OCI-LY3 (cell line): Measurements from ENCODE around the gene POFUT2.

Experiments
- H2AFZ ChIP-seq: fragments of 200-600, 300-600 bp; shearing (Covaris generic); 2 replicates; pipeline ENCODE4 v1.6.0; 2014; ENCODE audit warnings: antibody characterized with exemption, low read depth, low read length
- H3K27ac ChIP-seq: fragments of 200-600, 300-600 bp; sonication (generic); 2 replicates; pipeline ENCODE4 v1.5.1; 2014; ENCODE audit warnings: mild to moderate bottlenecking, low read length, moderate library complexity, mixed read lengths
- H3K27me3 ChIP-seq: fragments of 200-600, 300-600 bp; sonication (generic); 2 replicates; pipeline ENCODE4 v1.6.1; 2014; ENCODE audit warnings: low read depth, low read length, mixed read lengths
- H3K36me3 ChIP-seq: fragments of 200-600, 300-600 bp; sonication (generic); replicated peaks from 2 replicates; pipeline ENCODE3; 2014; ENCODE audit warnings: low read depth, low read length, mixed read lengths
- H3K4me1 ChIP-seq: fragments of 300-600, 200-600 bp; sonication (generic); 2 replicates; pipeline ENCODE4 v1.6.1; 2014; ENCODE audit warnings: low read length, mixed read lengths
- H3K4me2 ChIP-seq: fragments of 200-600, 300-600 bp; sonication (generic); 2 replicates; pipeline ENCODE4 v1.6.1; 2014; ENCODE audit warnings: low read length, mixed read lengths
- H3K4me3 ChIP-seq: fragments of 300-600, 200-600 bp; sonication (generic); 2 replicates; pipeline ENCODE4 v1.5.1; 2014; ENCODE audit warnings: antibody characterized with exemption, mild to moderate bottlenecking, low read length, moderate library complexity
- H3K79me2 ChIP-seq: fragments of 300-600, 200-600 bp; shearing (Covaris generic); 2 replicates; pipeline ENCODE4 v1.6.1; 2014; ENCODE audit warnings: mild to moderate bottlenecking, low read length, mixed read lengths
- H3K9ac ChIP-seq: fragments of 300-600, 200-600 bp; shearing (Covaris generic); 2 replicates; pipeline ENCODE4 v1.6.0; 2014; ENCODE audit warnings: mild to moderate bottlenecking, low read length, moderate library complexity
- H3K9me3 ChIP-seq: fragments of 200-600, 300-600 bp; shearing (Covaris generic); 2 replicates; pipeline ENCODE4 v1.6.1; 2014; ENCODE audit warnings: low read length, mixed read lengths; ENCODE audit not compliant: insufficient read depth
- H4K20me1 ChIP-seq: fragments of 200-600, 300-600 bp; sonication (generic); 2 replicates; pipeline ENCODE4 v1.6.1; 2016; ENCODE audit warnings: low read length, mixed read lengths; ENCODE audit not compliant: insufficient read depth
- EZH2phosphoT487 ChIP-seq: fragments of 200-600 bp; shearing (Covaris generic); IDR thresholded peaks from 2 replicates; pipeline ENCODE4 v1.6.1; 2018; ENCODE audit warnings: antibody characterized with exemption, mixed run types, low read depth
- TF ChIP-seq, protein P1 (sequence below): fragments of 200-600, 300-600 bp; sonication (generic); IDR thresholded peaks from 2 replicates; pipeline ENCODE4 v1.5.1; 2014; ENCODE audit warnings: antibody characterized with exemption, low read length, low read depth

The POFUT2 gene

DNA sequence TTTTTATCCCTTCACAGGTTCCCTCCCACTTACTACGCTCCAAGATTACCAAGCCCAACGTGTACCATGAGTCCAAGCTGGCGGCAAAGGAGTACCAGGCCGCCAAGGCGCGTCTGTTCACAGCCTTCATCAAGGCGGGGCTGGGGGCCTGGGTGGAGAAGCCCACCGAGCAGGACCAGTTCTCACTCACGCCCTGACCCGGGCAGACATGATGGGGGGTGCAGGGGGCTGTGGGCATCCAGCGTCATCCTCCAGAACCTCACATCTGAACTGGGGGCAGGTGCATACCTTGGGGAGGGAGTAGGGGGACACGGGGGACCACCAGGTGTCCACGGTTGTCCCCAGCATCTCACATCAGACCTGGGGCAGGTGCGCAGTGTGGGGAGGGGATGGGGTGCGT lies 65.7 kb downstream of the POFUT2 start:
- no peaks in the 10 kb centered on the region for H3K36me3 ChIP-seq
- no peak overlapping the region for H2AFZ ChIP-seq
- no peak overlapping the region for H3K4me2 ChIP-seq
- H3K27ac ChIP-seq: no peak overlapping the region
- H3K9me3 ChIP-seq: peaks cover 4% of the 10 kb centered on the region; the same call in 1 of the 2 replicates
- H3K4me3 ChIP-seq: no peak overlapping the region
- H4K20me1 ChIP-seq: no peaks in the 10 kb centered on the region
- no peak for TF ChIP-seq EZH2phosphoT487
- TF ChIP-seq, protein P1, sequence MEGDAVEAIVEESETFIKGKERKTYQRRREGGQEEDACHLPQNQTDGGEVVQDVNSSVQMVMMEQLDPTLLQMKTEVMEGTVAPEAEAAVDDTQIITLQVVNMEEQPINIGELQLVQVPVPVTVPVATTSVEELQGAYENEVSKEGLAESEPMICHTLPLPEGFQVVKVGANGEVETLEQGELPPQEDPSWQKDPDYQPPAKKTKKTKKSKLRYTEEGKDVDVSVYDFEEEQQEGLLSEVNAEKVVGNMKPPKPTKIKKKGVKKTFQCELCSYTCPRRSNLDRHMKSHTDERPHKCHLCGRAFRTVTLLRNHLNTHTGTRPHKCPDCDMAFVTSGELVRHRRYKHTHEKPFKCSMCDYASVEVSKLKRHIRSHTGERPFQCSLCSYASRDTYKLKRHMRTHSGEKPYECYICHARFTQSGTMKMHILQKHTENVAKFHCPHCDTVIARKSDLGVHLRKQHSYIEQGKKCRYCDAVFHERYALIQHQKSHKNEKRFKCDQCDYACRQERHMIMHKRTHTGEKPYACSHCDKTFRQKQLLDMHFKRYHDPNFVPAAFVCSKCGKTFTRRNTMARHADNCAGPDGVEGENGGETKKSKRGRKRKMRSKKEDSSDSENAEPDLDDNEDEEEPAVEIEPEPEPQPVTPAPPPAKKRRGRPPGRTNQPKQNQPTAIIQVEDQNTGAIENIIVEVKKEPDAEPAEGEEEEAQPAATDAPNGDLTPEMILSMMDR: no peak
- no peaks in the 10 kb centered on the region for H3K27me3 ChIP-seq
- H3K4me1 ChIP-seq: peaks cover 5% of the 10 kb centered on the region; the same call in 1 of the 2 replicates
- H3K79me2 ChIP-seq: no peaks in the 10 kb centered on the region
- no peak overlapping the region for H3K9ac ChIP-seq

DNA sequence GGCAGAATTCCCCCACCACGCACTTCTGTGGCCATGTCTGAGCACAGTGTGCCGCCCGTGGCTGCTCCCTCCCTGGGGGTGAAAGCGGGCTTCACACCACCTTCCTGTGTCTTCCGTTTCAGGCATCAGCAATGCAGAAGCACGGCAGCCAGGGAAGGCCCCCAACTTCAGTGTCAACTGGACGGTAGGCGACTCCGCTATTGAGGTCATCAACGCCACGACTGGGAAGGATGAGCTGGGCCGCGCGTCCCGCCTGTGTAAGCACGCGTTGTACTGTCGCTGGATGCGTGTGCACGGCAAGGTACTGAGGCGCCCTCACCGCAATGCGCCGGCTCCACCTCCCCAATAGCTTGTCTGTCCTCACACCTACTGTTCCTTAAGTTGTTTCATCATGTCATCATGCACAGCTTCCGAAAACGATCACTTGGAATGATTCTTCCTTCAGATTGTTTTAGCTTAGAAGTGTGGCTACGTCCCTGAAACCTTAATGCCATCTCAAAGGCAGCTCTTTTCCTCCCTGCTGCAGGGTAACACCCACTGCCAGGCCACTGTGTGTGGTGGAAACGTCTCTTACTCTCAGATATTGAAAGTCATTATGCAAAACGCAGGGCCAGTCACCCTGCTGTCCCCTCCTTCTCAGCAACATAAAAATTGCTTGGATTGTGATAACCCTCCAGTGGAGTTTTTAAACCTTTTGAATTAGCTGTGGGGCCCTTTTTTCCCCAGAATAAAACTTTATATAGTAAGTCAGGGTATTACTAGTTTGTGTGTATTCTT lies 66.8 kb downstream of the POFUT2 start:
- H3K9me3 ChIP-seq: peaks cover 4% of the 10 kb centered on the region; the same call in 1 of the 2 replicates
- H3K4me2 ChIP-seq: no peak overlapping the region
- H3K36me3 ChIP-seq: no peaks in the 10 kb centered on the region
- H3K79me2 ChIP-seq: no peaks in the 10 kb centered on the region
- no peak overlapping the region for H2AFZ ChIP-seq
- no peaks in the 10 kb centered on the region for H3K4me1 ChIP-seq
- TF ChIP-seq, protein P1: no peak
- no peak for TF ChIP-seq EZH2phosphoT487
- H4K20me1 ChIP-seq: no peaks in the 10 kb centered on the region
- H3K4me3 ChIP-seq: no peak overlapping the region
- no peaks in the 10 kb centered on the region for H3K27me3 ChIP-seq
- H3K9ac ChIP-seq: no peak overlapping the region
- H3K27ac ChIP-seq: no peak overlapping the region

DNA sequence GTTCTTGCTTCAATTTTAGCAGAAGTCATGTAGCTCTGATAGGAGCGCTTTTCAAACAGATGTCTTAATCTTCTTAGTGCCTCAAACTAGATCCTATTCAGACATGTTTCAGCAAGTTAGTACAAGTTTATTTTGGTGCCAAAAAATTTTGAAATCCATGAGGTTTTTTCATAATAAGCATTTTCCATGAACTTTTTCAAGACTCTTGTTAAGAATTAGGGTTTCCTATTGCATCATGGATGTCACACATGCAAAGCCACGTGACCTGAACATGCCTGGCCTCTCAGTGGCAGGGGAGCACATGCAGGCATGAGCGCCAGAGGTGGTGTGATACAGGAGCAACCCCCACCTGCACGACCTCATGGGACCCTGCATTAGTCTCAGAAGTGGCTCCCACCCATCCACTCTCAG lies 67.6 kb downstream of the POFUT2 start:
- H4K20me1 ChIP-seq: no peaks in the 10 kb centered on the region
- no peaks in the 10 kb centered on the region for H3K27me3 ChIP-seq
- no peak overlapping the region for H3K4me2 ChIP-seq
- no peak overlapping the region for H3K9ac ChIP-seq
- H2AFZ ChIP-seq: no peak overlapping the region
- no peaks in the 10 kb centered on the region for H3K4me1 ChIP-seq
- H3K9me3 ChIP-seq: peaks cover 4% of the 10 kb centered on the region; the same call in 1 of the 2 replicates
- no peaks in the 10 kb centered on the region for H3K36me3 ChIP-seq
- TF ChIP-seq EZH2phosphoT487: no peak
- TF ChIP-seq, protein P1: no peak
- no peak overlapping the region for H3K27ac ChIP-seq
- no peak overlapping the region for H3K4me3 ChIP-seq
- no peaks in the 10 kb centered on the region for H3K79me2 ChIP-seq

DNA sequence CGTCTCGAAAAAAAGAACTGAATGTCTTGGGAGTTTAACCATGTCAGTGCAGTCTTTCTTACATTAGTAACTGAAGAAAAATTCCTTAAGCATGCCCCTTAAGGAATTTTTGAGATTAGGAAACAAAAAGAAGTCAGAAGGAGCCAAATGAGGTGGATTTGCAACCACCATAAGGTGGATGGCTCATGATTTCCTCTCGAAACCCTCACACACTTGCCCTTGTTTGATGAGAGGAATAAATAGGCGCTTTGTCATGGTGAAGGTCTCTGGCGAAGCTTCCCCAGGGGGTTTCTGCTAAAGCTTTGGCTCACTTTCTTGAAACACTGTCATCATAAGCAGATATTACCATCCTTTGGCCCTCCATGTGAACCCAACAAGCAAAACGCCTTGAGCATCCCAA lies 68.2 kb downstream of the POFUT2 start:
- Histone ChIP-seq H3K4me1 (no peaks in the 10 kb centered on the region), H3K9me3 (peaks cover 4% of the 10 kb centered on the region; the same call in 1 of the 2 replicates), H3K27ac (no peak overlapping the region), H4K20me1 (no peaks in the 10 kb centered on the region), H3K79me2 (no peaks in the 10 kb centered on the region), H3K36me3 (no peaks in the 10 kb centered on the region), H3K4me2 (no peak overlapping the region), H2AFZ (no peak overlapping the region), H3K27me3 (no peaks in the 10 kb centered on the region), H3K4me3 (no peak overlapping the region), H3K9ac (no peak overlapping the region)
- TF ChIP-seq EZH2phosphoT487: no peak
- TF ChIP-seq, protein P1: no peak
